ENCODE measurements around the gene ASCC1. TPM values are rescaled to one million over a fixed set of nuclear protein-coding genes. Genes with fewer than 3 reads are reported as not detected.

ASCC1 gene
- polyA plus RNA-seq, 1 donor = 45.2 TPM

DNA sequence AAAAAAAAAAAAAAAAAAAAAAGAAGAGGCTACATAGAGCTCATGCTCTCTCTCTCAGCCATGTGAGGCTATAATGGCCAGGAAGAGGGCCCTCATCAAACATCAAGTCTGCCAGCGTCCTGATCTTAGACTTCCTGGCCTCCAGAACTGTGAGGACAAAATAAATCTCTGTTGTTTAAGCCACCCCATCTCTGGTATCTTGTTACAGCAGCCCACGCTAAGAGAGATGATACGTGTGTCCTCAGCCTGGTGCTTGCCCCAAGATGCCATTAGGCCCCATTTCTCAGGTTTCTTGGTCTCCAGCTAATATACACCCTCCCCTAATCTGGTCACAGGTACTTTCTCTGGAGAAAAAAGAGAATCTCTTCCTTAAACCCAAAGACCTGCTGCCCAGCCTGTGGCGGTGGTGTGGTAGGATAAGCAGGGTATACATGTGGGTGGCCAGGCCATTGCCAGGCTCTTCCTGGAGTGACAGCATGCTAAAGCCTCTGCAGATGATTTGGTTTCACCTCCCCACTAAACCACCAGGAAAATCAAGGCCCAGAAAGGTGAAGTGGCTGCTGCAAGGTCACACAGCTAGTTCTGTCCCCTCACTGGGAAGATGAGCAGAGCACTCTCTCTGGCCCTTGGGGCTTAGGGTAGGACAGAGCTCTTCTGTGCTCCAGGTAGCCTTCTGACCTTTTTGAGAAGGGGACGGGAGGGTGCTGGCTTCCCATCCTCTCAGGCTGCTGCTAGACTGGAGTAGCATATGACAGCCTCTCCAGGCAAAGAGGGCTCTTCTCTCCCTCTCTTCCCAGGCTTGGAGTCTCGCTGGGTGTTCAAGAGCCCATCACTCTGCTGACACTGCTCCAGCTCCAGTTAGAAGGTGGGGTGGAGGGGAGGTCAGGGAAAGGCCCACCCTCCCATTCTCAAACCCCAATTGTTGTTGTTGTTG lies 133.0 kb downstream of the ASCC1 start:
- no peak for DNase-seq

- no peak for DNase-seq
Observed at GRCh38 chr10:72081772-72082590, 134.1 kb downstream of the ASCC1 start.

GRCh38 chr10:72081210-72081609 lies 134.9 kb downstream of the ASCC1 start:
- DNase-seq = no peak

- DNase-seq = no peak
Observed at GRCh38 chr10:72080042-72080975, 135.8 kb downstream of the ASCC1 start.

DNA sequence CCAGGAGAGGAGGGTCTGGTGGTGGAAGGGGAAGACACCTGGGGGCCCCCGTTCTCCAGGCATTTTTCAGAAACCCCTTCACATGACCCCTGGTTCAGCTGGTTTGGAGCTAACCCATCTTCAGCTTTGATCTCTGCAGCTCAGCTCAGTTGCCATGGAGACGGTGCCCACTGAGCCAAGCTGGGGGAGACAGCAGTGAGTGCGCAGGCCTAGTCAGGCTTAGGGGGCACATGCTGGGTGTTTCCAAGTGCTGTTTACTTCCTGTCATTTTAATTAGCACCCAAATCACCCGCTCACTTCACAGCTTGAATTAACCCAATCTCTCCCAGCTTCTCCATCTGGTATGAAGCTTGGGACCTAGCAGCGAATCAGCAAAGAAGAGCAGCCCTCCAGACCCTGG lies 136.7 kb downstream of the ASCC1 start:
- no peak for DNase-seq

- no peak for DNase-seq
Observed at GRCh38 chr10:72077275-72077990, 138.6 kb downstream of the ASCC1 start.

- DNase-seq = no peak
Observed at GRCh38 chr10:72076756-72077155, 139.3 kb downstream of the ASCC1 start.

- DNase-seq = no peak
Observed at GRCh38 chr10:72075376-72076115, 140.5 kb downstream of the ASCC1 start.

GRCh38 chr10:72074574-72075375 lies 141.3 kb downstream of the ASCC1 start:
- DNase-seq = no peak

DNA sequence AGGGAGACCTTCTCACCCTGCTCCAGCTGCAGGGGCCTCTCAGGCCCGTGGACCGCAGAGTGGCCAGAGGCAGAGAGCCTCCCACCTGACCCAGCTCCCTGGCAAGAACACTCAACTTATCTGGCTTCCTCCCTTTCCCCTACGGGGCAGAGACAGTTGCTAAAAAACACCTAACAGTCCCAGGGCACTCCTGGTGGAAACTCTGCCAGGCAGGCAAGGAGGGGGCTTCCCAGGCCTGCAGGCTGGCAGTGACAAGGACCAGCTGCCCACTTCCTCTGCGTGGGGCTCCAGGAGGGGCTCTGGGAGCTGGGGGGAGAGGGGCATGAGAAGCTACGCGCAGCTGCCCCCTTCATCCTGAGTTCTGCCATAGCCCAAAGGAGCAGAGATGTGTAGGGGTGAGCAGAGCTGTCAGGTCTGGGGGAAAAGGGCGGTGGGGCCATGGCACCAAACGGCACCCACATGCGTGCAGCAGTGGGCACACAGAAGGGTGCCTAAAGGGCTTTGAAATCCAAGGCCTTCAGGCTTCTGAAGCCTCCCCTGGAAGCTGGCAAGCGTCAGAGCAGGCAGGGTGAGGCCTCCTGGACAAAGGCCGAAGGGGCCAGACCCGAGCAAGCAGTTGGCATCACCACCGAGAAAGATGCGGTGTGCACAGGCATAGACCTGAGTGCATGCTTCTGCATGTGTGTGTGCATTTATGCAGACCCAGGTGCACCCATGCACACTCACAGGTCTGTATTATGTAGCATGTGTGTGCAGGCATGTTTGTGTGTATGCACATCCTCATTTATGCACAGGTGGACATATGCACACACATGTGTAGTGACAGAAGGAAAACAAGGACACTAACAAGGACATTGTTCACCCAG lies 142.1 kb downstream of the ASCC1 start:
- DNase-seq = no peak

DNA sequence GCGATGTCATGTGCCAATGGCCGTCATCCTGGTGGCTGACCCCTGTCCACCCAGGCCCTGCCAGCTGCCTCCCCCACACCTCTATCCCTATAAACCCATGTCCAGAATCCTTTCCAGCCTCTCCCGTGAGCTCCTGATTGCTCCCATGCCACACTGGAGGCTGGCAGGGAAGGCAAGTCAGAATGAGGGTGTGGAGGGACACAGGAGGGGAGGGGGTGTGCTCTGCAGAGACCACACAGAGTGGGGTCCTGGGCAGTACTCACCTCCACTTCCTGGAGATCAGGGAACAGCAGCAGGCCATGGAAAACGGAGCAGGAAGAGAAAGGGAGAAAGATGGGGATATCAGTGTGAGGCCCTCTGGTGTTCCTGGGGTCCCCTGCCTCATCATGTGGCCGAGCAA lies 143.4 kb downstream of the ASCC1 start:
- DNase-seq = no peak

DNA sequence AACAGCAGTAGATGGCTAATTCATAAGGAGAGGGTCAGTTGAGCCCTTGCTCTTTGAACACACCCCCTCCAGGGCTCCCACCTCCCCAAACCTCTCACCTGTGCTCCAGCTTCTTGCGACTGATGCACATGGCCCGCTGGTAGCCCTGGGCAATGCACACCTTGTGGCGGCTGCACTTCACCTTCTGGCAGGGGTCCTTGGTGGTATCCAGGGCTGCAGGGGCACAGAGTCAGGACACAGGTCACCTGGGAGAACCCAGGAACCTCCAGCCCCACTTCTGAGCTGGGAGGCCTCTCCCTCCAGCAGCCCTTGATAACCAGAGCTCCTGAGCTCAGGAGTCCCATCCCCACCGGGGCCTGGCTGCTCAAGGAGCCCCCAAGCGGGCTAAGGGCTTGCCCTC lies 144.0 kb downstream of the ASCC1 start:
- no peak for DNase-seq

GRCh38 chr10:72069751-72070526 lies 146.1 kb downstream of the ASCC1 start:
- peak; percentile 72 for DNase-seq

GRCh38 chr10:72068901-72069446 lies 147.1 kb downstream of the ASCC1 start:
- DNase-seq = no peak

DNA sequence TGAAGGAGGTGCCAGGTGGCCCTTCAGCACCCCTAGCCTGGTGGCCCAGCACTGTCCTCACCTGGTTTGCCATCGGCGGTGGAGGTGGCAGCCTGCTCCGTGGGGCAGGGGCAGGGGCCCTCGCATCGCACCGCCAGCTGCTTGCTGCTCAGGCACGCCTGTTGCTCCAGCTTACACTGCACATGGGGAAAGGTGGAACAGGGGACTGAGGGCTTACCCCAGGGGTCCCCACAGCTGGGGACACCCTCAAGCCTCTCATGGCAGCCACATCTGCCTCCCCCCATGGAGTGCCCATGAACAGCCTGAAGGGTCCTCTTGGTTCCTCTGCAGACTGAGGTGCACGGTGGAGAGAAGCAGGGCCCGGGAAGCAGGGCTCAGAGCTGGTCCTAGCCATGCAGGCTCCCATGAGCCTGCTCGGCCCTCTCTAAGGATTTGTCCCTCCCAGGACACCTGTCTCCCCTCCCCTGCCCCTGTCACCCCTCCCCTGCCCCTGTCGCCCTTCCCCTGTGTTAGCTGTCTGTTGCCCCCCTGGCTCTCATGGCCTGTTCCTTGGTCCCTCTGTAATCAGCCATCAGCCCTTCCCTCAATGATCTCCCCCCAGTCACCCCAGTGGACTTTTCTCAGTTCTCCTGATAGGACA lies 147.8 kb downstream of the ASCC1 start:
- DNase-seq = no peak

GRCh38 chr10:72067463-72068125 lies 148.5 kb downstream of the ASCC1 start:
- DNase-seq = no peak

All from left kidney (tissue), 2 donors.